Endodermal cell (in vitro differentiated cells): ENCODE data around the gene DEPDC7. TPM values are rescaled to one million over a fixed set of nuclear protein-coding genes. Genes with fewer than 3 reads are reported as not detected.
A peak's percentile ranks its signal among the peaks of the same experiment; 100 is the strongest.

Experiments
- DNase-seq: peaks from one replicate; pipeline ENCODE4 v3.0.0-alpha.2; 2017
- H3K27ac ChIP-seq: 2 replicates; pipeline ENCODE4 v1.5.1; 2013; ENCODE audit warnings: mild to moderate bottlenecking, low read depth, low read length, moderate library complexity
- H3K27me3 ChIP-seq: 2 replicates; pipeline ENCODE4 v1.6.1; 2013; ENCODE audit warnings: mild to moderate bottlenecking, low read length, moderate library complexity; ENCODE audit not compliant: insufficient read depth, control insufficient read depth, poor library complexity, severe bottlenecking
- H3K36me3 ChIP-seq: 2 replicates; pipeline ENCODE4 v1.7.0; 2013; ENCODE audit warnings: mild to moderate bottlenecking, low read length, moderate library complexity; ENCODE audit not compliant: control insufficient read depth, insufficient read depth
- H3K4me1 ChIP-seq: one replicate; pipeline ENCODE4 v1.7.0; 2013; ENCODE audit warnings: low read length; ENCODE audit not compliant: control insufficient read depth, insufficient read depth
- H3K4me3 ChIP-seq: 2 replicates; pipeline ENCODE4 v1.5.1; 2013; ENCODE audit warnings: mild to moderate bottlenecking, low read length, moderate library complexity
- H3K9ac ChIP-seq: 2 replicates; pipeline ENCODE4 v1.6.1; 2013; ENCODE audit warnings: mild to moderate bottlenecking, low read length, moderate library complexity; ENCODE audit not compliant: poor library complexity, severe bottlenecking; ENCODE audit errors: extremely low read depth
- H3K9me3 ChIP-seq: 2 replicates; pipeline ENCODE4 v1.6.1; 2013; ENCODE audit warnings: mild to moderate bottlenecking, low read length, moderate library complexity; ENCODE audit not compliant: control insufficient read depth
- H3K27ac Mint-ChIP-seq: 2 replicates; pipeline ENCODE4 v1.8.0; 2020; ENCODE audit warnings: mixed read lengths
- H3K27me3 Mint-ChIP-seq: 2 replicates; pipeline ENCODE4 v1.8.0; 2021; ENCODE audit warnings: mild to moderate bottlenecking, mixed read lengths; ENCODE audit not compliant: insufficient read depth
- H3K36me3 Mint-ChIP-seq: 2 replicates; pipeline ENCODE4 v1.8.0; 2020; ENCODE audit warnings: low read depth, mixed read lengths
- H3K4me1 Mint-ChIP-seq: 2 replicates; pipeline ENCODE4 v1.8.0; 2020; ENCODE audit warnings: mixed read lengths
- H3K4me3 Mint-ChIP-seq: 2 replicates; pipeline ENCODE4 v1.8.0; 2020; ENCODE audit warnings: mild to moderate bottlenecking, moderate library complexity, mixed read lengths
- H3K9me3 Mint-ChIP-seq: 2 replicates; pipeline ENCODE4 v1.8.0; 2020; ENCODE audit warnings: mild to moderate bottlenecking, mixed read lengths
- CTCF ChIP-seq: fragments of 200-600 bp; sonication (generic); conservative IDR thresholded peaks from 2 replicates; pipeline ENCODE4 v1.5.0; 2021; ENCODE audit warnings: antibody characterized with exemption, mild to moderate bottlenecking
- WGBS, 2 experiments: methylation state at CpG; one replicate each; pipeline versions ENCODE4 v1.1.5 to v1.1.7; 2013; ENCODE audit warnings: missing lambda C conversion rate in 2 of 2, mixed read lengths in 1 of 2; ENCODE audit not compliant: insufficient coverage in 1 of 2, insufficient read length in 1 of 2; 5-methylcytosine and 5-hydroxymethylcytosine counted together
- total RNA-seq, 2 donors: library from RNA; stranded (reverse); fragmentation: NEBNext Ultra II Directional in 1 of 2; extraction: Animal tissue kit (Norgen Biotek cat#: 25700) in 1 of 2; gene quantifications; 2 replicates in 1 of 2; 3 replicates in 1 of 2; pipeline ENCODE4 v1.2.1, GENCODE V29; 2021

DEPDC7 gene
- total RNA-seq, 2 donors from 2014 or later, result 7.7 to 11.4 TPM

- Histone ChIP-seq H3K4me1 (peaks cover 11% of the 10 kb centered on the region), H3K9me3 (no peaks in the 10 kb centered on the region), H3K36me3 (peaks cover 60% of the 10 kb centered on the region), H3K27me3 (no peaks in the 10 kb centered on the region), H3K27ac (no peak overlapping the region), H3K9ac (no peak overlapping the region), H3K4me3 (no peak overlapping the region)
- DNase-seq, result no peak
- Mint-ChIP-seq H3K9me3 (no peaks in the 10 kb centered on the region), H3K4me3 (no peak overlapping the region), H3K27me3 (no peaks in the 10 kb centered on the region), H3K4me1 (peaks cover 39% of the 10 kb centered on the region), H3K27ac (no peak overlapping the region), H3K36me3 (peaks cover 69% of the 10 kb centered on the region)
- 95% methylated on average over 1 of the region's 1 CpG; no CpG with 5 or more reads in 1 of the 2 experiments for WGBS, 2 experiments
- TF ChIP-seq CTCF, result no peak
These were observed 41.6 kb downstream of the DEPDC7 start for GRCh38 chr11:33057284-33057683.

- Mint-ChIP-seq H3K27me3 (no peaks in the 10 kb centered on the region), H3K4me1 (peaks cover 40% of the 10 kb centered on the region), H3K36me3 (peaks cover 72% of the 10 kb centered on the region), H3K4me3 (no peak overlapping the region), H3K9me3 (no peaks in the 10 kb centered on the region), H3K27ac (no peak overlapping the region)
- DNase-seq, result peak; percentile 26
- Histone ChIP-seq H3K36me3 (peaks cover 72% of the 10 kb centered on the region), H3K27me3 (no peaks in the 10 kb centered on the region), H3K4me1 (peaks cover 11% of the 10 kb centered on the region), H3K4me3 (no peak overlapping the region), H3K9me3 (no peaks in the 10 kb centered on the region), H3K9ac (no peak overlapping the region), H3K27ac (no peak overlapping the region)
- no peak for TF ChIP-seq CTCF
- 88 to 92% methylated on average over 4 to 5 of the region's 5 CpGs for WGBS, 2 experiments
These were observed 43.8 kb downstream of the DEPDC7 start for GRCh38 chr11:33059331-33060007.

GRCh38 chr11:33060271-33060670 lies 44.6 kb downstream of the DEPDC7 start:
- Mint-ChIP-seq H3K9me3 (no peaks in the 10 kb centered on the region), H3K27ac (no peak overlapping the region), H3K27me3 (no peaks in the 10 kb centered on the region), H3K4me3 (no peak overlapping the region), H3K4me1 (peaks cover 38% of the 10 kb centered on the region), H3K36me3 (peaks cover 65% of the 10 kb centered on the region)
- Histone ChIP-seq H3K36me3 (peaks cover 71% of the 10 kb centered on the region), H3K27ac (no peak overlapping the region), H3K4me1 (peaks cover 11% of the 10 kb centered on the region), H3K9me3 (no peaks in the 10 kb centered on the region), H3K4me3 (no peak overlapping the region), H3K9ac (no peak overlapping the region), H3K27me3 (no peaks in the 10 kb centered on the region)
- peak; percentile 32 for DNase-seq
- no peak for TF ChIP-seq CTCF
- WGBS, 2 experiments, result 96 to 100% methylated on average over 2 to 3 of the region's 3 CpGs
